Aorta (tissue), 5 donors: ENCODE data around the gene NF1. TPM values are rescaled to one million over a fixed set of nuclear protein-coding genes. Genes with fewer than 3 reads are reported as not detected.

Source experiments
- ATAC-seq: fragments of 200-7000 bp; cut with Tn5 transposase; one replicate; pipeline ENCODE4 v1.9.1; 2022; ENCODE audit warnings: moderate library complexity; ENCODE audit not compliant: low FRiP score
- DNase-seq, 2 donors: peaks; one replicate each; pipeline ENCODE4 v3.0.0-alpha.2; 2020
- H3K27ac ChIP-seq, 2 donors: one replicate each; pipeline ENCODE4 v1.5.1; 2013; ENCODE audit warnings: low read length in 2 of 2, mild to moderate bottlenecking in 2 of 2, moderate library complexity in 2 of 2, control low read depth in 1 of 2, inconsistent platforms in 1 of 2, low read depth in 1 of 2
- H3K27me3 ChIP-seq, 2 donors: one replicate each; pipeline ENCODE4 v1.6.1; 2013; ENCODE audit warnings: control low read depth in 1 of 2, low read length in 1 of 2, mild to moderate bottlenecking in 1 of 2, moderate library complexity in 1 of 2; ENCODE audit not compliant: insufficient read depth in 2 of 2, control insufficient read depth in 1 of 2
- H3K36me3 ChIP-seq, 2 donors: one replicate each; pipeline ENCODE4 v1.6.1; 2013; ENCODE audit warnings: control low read depth in 1 of 2, low read length in 1 of 2, mild to moderate bottlenecking in 1 of 2; ENCODE audit not compliant: insufficient read depth in 2 of 2, control insufficient read depth in 1 of 2
- H3K4me1 ChIP-seq, 2 donors: one replicate each; pipeline ENCODE4 v1.6.1; 2013; ENCODE audit warnings: low read length in 2 of 2, control low read depth in 1 of 2, mild to moderate bottlenecking in 1 of 2, moderate library complexity in 1 of 2; ENCODE audit not compliant: insufficient read depth in 2 of 2, control insufficient read depth in 1 of 2
- H3K4me3 ChIP-seq, 2 donors: one replicate each; pipeline ENCODE4 v1.5.1; 2013; ENCODE audit warnings: low read length in 2 of 2, control low read depth in 1 of 2, mild to moderate bottlenecking in 1 of 2
- H3K9me3 ChIP-seq: one replicate; pipeline ENCODE4 v1.6.1; 2013; ENCODE audit warnings: mild to moderate bottlenecking, low read length; ENCODE audit not compliant: control insufficient read depth
- WGBS, 2 donors: extraction: QIAGEN DNeasy Blood & Tissue Kit; methylation state at CpG; one replicate each; pipeline ENCODE4 v1.1.7; 2013; 5-methylcytosine and 5-hydroxymethylcytosine counted together
- intact Hi-C, 2 donors: fragments of 100-400 bp; cut with DNase I; formaldehyde crosslinking; loops; one replicate each; pipeline versions ENCODE4 v1.14.2 to v1.15.0; 2022
- polyA plus RNA-seq, 2 donors: library from polyadenylated mRNA; stranded (reverse); fragments of 200-250 nt; gene quantifications; one replicate each; pipeline ENCODE4 v1.2.3, GENCODE V29; 2013
- total RNA-seq, 2 donors: library from RNA; stranded (reverse); fragmentation: NEBNext Ultra II Directional; extraction: Animal tissue kit (Norgen Biotek cat#: 25700); gene quantifications; one replicate each; pipeline ENCODE4 v1.2.1, GENCODE V29; 2021
- donor health status: healthy with polysubstance abuse.
- donor health status: Bipolar disorder and iron deficiency.
- donor health status: DM: no; HTN: no; CAD: no.
- donor health status: DM: no; HTN: no; CAD: no.
- donor health status: DM: yes; HTN: yes; CAD: no.

The NF1 gene
- total and polyA plus RNA-seq, 4 donors = 4.1 to 93.9 (median 45.0) TPM

GRCh38 chr17:31289790-31290189 is 195.0 kb downstream of the NF1 start:
- Histone ChIP-seq H3K27ac (no peak overlapping the region), H3K36me3 (no peaks in the 10 kb centered on the region), H3K9me3 (no peaks in the 10 kb centered on the region), H3K27me3 (no peaks in the 10 kb centered on the region), H3K4me3 (no peak overlapping the region), H3K4me1 (peaks cover 0 to 3% of the 10 kb centered on the region in 2 donors)
- intact Hi-C loops = no loop called here
- no peak for ATAC-seq
- no peak for DNase-seq
- WGBS, 2 donors = 53 to 61% methylated on average over 3 of the region's 3 CpGs

GRCh38 chr17:31291820-31292219 is 197.0 kb downstream of the NF1 start:
- H3K27ac ChIP-seq = no peak overlapping the region
- ATAC-seq = no peak
- H3K9me3 ChIP-seq = no peaks in the 10 kb centered on the region
- DNase-seq = no peak
- H3K27me3 ChIP-seq = no peaks in the 10 kb centered on the region
- H3K4me3 ChIP-seq = no peak overlapping the region
- peaks cover 0 to 4% of the 10 kb centered on the region in 2 donors for H3K4me1 ChIP-seq
- intact Hi-C loops = no loop called here
- H3K36me3 ChIP-seq = no peaks in the 10 kb centered on the region

GRCh38 chr17:31293581-31293980 is 198.8 kb downstream of the NF1 start:
- Histone ChIP-seq H3K4me3 (no peak overlapping the region), H3K27me3 (no peaks in the 10 kb centered on the region), H3K4me1 (peaks cover 0 to 4% of the 10 kb centered on the region in 2 donors), H3K27ac (no peak overlapping the region), H3K9me3 (no peaks in the 10 kb centered on the region), H3K36me3 (no peaks in the 10 kb centered on the region)
- intact Hi-C loops = no loop called here
- 93 to 97% methylated on average over 2 of the region's 2 CpGs for WGBS, 2 donors
- no peak for DNase-seq
- ATAC-seq = no peak

GRCh38 chr17:31294231-31294630 is 199.5 kb downstream of the NF1 start:
- H3K4me1 ChIP-seq = peaks cover 0 to 4% of the 10 kb centered on the region in 2 donors
- no peaks in the 10 kb centered on the region for H3K9me3 ChIP-seq
- H3K36me3 ChIP-seq = no peaks in the 10 kb centered on the region
- DNase-seq = no peak
- no peak for ATAC-seq
- no peak overlapping the region for H3K27ac ChIP-seq
- H3K27me3 ChIP-seq = no peaks in the 10 kb centered on the region
- intact Hi-C loops = no loop called here
- H3K4me3 ChIP-seq = no peak overlapping the region
- WGBS, 2 donors = 94 to 96% methylated on average over 3 of the region's 3 CpGs

DNA sequence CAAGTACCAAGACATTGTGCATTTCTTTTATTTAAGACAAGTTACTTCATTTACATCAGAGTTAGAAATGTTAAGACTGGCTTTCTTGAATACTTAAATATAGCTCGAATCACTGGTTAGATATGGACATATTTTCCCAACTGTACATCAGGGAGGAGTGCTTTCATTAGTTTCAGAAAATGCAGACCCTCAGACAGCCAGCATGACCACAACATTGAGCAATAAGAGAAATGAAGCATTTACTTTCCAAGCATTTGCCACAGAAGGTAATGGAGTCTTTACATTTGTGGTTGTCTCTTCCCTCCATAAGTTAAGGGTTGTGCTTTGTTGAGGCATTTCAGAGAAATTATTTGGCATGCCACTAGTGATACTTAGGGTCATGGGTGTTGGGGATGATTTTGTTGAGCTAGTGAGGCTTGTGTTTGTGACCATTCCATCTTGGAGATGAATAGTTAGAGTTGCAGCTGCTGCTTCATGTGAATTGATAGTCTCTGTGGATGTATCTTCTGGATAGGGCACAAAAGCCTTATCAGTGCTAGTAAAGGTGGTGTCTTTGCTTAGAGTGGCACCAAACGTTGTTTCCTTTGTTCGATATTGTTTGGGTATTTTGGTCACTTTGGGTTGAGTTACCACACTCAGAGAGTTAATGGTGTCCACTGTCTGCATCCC is 200.2 kb downstream of the NF1 start:
- ATAC-seq (no peak), DNase-seq (no peak)
- H3K36me3 ChIP-seq = no peaks in the 10 kb centered on the region
- no peak overlapping the region for H3K4me3 ChIP-seq
- intact Hi-C loops = no loop called here
- 80 to 83% methylated on average over 3 of the region's 3 CpGs for WGBS, 2 donors
- no peaks in the 10 kb centered on the region for H3K27me3 ChIP-seq
- H3K9me3 ChIP-seq = no peaks in the 10 kb centered on the region
- H3K4me1 ChIP-seq = peaks cover 0 to 4% of the 10 kb centered on the region in 2 donors
- no peak overlapping the region for H3K27ac ChIP-seq

GRCh38 chr17:31295489-31295871 is 200.7 kb downstream of the NF1 start:
- H3K4me3 ChIP-seq = no peak overlapping the region
- intact Hi-C loops = no loop called here
- 69 to 70% methylated on average over 1 of the region's 1 CpG for WGBS, 2 donors
- no peaks in the 10 kb centered on the region for H3K36me3 ChIP-seq
- H3K9me3 ChIP-seq = no peaks in the 10 kb centered on the region
- H3K27ac ChIP-seq = no peak overlapping the region
- peaks cover 0 to 4% of the 10 kb centered on the region in 2 donors for H3K4me1 ChIP-seq
- H3K27me3 ChIP-seq = no peaks in the 10 kb centered on the region
- ATAC-seq = no peak
- no peak for DNase-seq

DNA sequence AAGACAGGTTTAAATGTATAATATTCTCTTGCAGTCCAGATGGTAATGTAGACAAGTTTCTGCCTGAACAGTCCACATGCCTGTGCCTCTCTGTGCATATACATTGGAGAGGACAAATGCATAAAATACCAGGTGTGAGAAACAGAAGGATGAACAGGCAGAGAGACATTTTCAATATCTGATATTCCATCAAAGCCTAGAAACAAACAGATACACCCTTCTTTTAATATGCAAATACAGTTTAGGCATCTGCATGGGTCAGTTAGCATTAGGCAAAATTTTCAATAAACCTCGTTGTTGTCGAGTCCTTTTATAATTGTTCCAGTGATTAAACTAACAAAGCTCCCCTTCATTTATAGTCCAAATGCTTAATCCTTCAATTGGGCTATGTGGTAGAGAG is 201.4 kb downstream of the NF1 start:
- intact Hi-C loops = no loop called here
- no peaks in the 10 kb centered on the region for H3K9me3 ChIP-seq
- DNase-seq (no peak), ATAC-seq (no peak)
- H3K27me3 ChIP-seq = no peaks in the 10 kb centered on the region
- H3K36me3 ChIP-seq = no peaks in the 10 kb centered on the region
- H3K4me1 ChIP-seq = peaks cover 0 to 4% of the 10 kb centered on the region in 2 donors
- no peak overlapping the region for H3K27ac ChIP-seq
- 87 to 91% methylated on average over 2 of the region's 2 CpGs for WGBS, 2 donors
- H3K4me3 ChIP-seq = no peak overlapping the region

DNA sequence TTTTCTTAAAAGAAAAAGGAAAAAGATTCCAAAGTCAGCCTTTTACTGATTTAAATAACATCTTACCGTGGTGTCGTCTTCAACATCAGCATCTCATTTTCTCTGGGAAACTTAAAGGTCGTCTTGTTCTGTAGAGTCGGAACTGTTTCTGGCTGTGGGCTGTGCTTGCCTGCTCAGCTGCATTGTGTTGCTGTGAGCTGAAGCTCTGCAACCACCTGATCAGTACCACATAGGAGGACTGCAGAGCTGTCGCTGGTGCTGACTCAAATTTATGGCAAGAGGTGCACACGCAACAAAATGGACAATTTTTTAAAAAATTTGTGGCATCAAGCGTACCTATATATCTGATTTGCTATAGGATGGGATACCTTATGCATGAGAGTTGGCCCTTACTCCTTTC is 202.3 kb downstream of the NF1 start, which contains the start of gene OMG:
OMG (minus strand) TSS at position 150 of the 400 bp plus-strand sequence. CDS start 908 bp downstream, outside the sequence.
- ATAC-seq = no peak
- Histone ChIP-seq H3K4me1 (peaks cover 0 to 4% of the 10 kb centered on the region in 2 donors), H3K36me3 (no peaks in the 10 kb centered on the region), H3K27ac (no peak within 1 kb of the TSS), H3K27me3 (no peaks in the 10 kb centered on the region), H3K4me3 (no peak within 1 kb of the TSS), H3K9me3 (no peaks in the 10 kb centered on the region)
- intact Hi-C loops = no loop called here
- 80 to 82% methylated on average over 7 of the region's 7 CpGs for WGBS, 2 donors
- no peak for DNase-seq

GRCh38 chr17:31299624-31300023 is 204.8 kb downstream of the NF1 start:
- DNase-seq = no peak
- Histone ChIP-seq H3K4me1 (peaks cover 0 to 1% of the 10 kb centered on the region in 2 donors), H3K27ac (no peak overlapping the region), H3K27me3 (no peaks in the 10 kb centered on the region), H3K4me3 (no peak overlapping the region), H3K36me3 (no peaks in the 10 kb centered on the region), H3K9me3 (no peaks in the 10 kb centered on the region)
- intact Hi-C loops = no loop called here
- no peak for ATAC-seq
